SIG-M5 treated with dmso at 0.1 percent for 504 hours (cell line): Measurements from ENCODE around the gene TFPI.
A peak's percentile ranks its signal among the peaks of the same experiment; 100 is the strongest.

ENCODE experiments used
- DNase-seq: peaks from one replicate; lab custom pipeline; 2025; ENCODE audit not compliant: unreplicated experiment; lab: John Stamatoyannopoulos, UW

TFPI gene

DNA sequence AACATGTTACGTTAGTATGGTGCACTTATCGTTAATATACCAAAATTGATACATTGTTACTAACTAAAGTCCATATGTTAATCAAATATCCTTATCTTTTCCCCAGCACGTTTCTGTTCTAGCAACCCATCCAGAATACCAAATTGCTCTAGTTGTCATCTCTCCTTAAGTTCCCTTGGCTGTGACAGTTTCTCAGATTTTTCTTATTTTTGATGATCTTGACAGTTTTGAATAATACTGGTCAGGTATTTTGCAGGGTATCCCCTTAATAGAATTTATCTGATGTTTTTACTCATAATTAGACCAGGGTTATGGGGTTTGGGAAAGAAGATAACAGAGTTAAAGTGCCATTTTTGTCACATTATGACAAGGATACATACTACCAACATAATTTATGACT is 47.8 kb downstream of the TFPI start:
- DNase-seq, result no peak

DNA sequence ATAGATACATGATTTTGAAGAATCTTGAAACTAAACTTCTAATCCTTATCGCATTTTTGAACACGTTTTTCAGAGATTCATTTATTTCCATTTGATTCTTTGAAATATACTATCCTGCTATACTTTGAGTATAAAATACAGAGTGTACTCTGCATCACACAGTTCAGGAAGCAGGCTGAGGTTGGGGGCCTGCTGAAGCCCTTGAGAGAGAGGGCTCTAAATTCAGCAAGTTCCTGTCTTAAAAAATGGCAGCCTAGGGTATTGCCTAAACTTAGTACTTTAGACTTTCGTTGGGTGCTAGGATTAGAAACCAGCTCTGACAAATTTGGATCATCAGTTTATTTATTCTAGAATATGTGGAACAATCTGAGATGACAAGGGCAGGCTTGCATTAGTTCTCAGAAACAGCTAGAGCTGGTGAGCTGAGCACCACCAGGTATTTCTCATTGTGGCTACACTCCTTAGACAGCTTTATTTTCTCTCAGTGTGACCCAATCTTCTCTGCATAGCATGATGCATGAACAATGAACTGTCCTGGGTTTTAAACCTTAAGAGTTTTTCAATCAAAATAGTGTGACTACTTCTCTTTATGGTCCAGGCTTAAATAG is 49.1 kb downstream of the TFPI start:
- DNase-seq, result no peak

- no peak for DNase-seq
Measured at GRCh38 chr2:187504312-187504921, 49.8 kb downstream of the TFPI start.

GRCh38 chr2:187503700-187504099 is 50.5 kb downstream of the TFPI start:
- DNase-seq, result no peak

DNA sequence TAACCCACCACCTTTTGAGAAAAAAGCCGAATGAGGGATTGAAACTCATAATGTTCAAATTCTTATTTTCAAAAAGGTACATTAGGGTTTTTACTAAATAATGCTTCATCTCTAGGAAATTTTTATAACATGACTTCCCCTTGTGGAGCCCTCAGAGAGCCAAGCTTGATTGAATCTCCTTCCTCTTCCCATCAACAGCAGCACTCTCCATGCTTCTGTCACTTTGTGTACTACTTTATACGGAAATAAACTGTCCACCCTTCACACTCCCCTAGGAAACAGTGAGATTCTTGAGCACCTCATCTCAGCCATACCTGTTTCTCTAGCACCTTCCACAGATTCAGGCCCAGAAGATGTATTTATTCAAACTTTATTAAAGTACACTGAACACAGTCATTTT is 51.8 kb downstream of the TFPI start:
- no peak for DNase-seq

- peak; percentile 54 for DNase-seq
Measured at GRCh38 chr2:187500585-187501359, 53.5 kb downstream of the TFPI start.

DNA sequence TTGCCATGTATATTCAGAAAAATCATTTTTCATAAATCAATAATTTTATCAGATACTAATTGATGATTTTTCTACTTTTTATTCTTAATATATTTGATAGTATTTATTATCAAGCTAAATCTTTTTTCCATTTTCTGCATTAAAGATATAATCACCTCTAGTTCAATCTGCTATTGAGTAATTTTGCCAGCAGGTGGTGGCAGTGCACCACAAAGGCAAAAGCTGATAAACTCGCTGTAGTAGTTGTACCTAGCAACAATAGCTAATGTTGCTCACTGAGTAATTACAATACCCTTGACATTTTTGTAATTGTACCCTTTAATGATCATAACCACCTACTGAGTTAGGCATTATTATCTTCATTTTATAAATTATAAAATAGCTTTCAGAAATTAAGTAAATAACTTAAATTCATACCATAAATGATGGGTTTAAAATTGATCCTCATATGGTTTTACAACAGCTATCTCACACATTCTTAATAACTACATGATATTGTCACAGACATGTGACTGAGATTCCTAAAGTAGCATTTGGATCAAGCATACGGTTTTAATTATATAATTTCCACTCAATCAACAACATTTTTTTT is 54.2 kb downstream of the TFPI start:
- DNase-seq, result peak; percentile 57

DNA sequence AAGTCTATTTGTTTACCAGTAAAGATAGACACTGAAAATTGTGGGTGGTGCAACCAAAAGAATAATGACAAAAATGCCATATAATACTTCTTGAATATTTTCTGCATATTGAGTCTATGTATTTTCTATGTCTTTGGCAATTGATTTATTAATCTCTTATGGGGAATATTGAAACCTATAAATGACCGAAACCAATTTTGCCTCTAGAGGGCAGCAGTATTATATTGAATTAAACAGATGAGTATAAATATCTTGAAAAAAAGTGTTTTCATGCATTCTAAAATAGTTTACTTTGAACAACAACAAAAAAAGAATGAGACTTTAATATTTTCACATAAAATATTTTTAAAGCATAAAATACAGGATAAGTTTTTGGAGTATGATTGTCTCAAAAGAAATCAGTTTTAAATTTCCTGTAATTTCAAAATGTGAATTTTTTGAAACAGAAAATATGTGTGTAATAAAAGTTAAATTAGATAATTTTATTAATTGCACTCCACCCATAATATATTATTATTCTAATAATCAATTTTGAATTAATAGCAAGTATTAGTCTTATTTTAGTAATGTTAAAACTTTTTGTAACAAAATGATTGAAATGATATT is 56.3 kb downstream of the TFPI start:
- no peak for DNase-seq

DNA sequence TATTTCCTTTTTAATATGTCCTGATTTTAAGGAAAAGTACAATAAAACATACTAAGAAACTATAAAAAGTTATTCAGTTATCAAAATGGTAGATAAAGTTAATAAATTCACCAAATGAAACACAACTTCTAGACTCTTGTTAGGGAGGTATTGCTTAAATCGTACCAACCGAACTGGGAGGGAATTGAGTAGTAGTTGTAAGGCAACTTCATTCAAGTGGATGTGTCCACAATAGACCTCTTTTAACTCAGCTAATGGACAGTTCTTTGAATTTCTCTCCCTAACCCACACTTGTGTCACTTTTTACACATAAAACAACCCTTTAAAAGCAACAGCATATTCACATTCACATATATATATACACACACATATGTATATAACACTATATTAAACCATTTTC is 57.1 kb downstream of the TFPI start:
- no peak for DNase-seq

DNA sequence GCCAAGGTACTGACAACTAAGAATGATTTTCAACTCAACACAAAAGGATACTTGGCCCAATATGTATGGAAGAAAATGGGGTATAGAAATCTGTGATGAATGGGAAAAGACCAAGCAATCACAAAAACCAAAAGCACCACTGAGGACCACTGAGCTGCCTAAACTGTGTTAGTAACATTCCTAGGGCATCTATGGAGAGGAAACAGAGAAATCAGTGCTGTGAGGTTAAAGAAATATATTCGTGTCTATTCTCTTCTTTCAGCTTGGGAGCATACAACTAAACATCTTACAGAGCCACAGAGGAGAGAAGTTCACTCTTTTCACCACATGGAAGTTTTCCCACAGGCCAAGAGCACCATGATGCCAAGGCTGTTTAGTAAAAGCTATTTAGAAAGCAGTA is 58.9 kb downstream of the TFPI start:
- DNase-seq, result no peak

DNA sequence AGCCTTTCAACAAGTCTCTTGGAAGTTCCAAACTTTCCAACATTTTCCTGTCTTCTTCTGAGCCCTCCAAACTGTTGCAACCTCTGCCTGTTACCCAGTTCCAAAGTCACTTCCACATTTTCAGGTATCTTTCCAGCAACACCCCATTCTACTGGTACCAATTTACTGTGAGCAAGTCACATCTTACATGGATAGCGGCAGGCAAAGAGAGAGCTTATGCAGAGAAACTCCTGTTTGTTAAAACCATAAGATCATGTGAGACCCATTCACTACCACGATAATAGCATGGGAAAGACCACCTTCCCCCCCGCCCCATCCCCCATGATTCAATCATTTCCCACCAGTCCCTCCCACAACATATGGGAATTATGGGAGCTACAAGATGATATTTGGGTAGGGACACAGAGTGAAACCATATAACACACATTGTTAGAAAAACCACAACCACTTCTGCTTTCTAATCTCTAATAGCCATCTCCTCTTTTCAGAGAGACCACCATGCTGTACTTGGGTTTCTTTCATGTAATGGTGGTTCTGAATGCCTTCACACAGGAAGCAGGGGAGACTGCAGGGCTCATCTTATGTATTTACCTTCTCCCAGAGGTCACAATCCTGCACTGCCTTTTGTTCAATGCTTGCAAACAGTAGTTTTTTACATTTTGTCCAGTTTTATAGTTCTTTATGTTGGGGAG is 60.2 kb downstream of the TFPI start:
- DNase-seq, result no peak

DNA sequence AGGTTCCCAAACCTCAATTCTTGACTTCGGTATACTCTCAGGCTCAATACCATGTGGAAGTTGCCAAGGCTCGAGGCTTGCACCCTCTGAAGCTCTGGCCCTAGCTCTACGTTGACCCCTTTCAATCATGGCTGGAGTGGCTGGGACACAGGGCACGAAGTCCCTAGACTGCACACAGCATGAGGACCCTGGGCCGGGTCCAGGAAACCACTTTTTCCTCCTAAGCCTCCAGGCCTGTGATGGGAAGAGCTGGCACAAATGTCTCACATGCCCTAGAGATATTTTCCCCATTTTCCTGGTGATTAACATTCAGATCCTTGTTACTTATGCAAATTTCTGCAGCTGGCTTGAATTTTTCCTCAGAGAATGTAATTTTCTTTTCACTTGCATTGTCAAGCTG is 61.1 kb downstream of the TFPI start:
- DNase-seq, result no peak

GRCh38 chr2:187486241-187486640 is 68.0 kb downstream of the TFPI start:
- no peak for DNase-seq

- no peak for DNase-seq
Measured at GRCh38 chr2:187485523-187485922, 68.7 kb downstream of the TFPI start.

GRCh38 chr2:187483537-187483936 is 70.7 kb downstream of the TFPI start:
- no peak for DNase-seq

DNA sequence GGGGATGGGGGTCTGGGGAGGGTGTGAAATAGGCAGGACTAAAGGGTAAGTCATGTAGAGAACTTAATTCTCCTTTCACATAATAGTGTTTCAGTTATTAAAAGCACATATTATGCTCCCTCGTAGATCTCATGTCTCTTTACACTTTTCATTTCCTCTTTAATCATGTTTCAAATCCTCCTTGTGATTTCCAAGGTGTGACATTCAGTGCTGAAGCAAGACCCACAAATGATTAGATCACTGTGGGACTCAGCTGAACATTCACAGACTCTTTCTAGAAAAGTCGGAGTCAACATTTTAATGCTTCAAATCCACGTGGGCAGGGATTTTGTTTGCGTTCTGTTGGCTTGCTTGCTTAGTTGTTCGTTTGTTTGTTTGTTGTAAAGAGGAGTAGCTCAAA is 71.4 kb downstream of the TFPI start:
- no peak for DNase-seq

DNA sequence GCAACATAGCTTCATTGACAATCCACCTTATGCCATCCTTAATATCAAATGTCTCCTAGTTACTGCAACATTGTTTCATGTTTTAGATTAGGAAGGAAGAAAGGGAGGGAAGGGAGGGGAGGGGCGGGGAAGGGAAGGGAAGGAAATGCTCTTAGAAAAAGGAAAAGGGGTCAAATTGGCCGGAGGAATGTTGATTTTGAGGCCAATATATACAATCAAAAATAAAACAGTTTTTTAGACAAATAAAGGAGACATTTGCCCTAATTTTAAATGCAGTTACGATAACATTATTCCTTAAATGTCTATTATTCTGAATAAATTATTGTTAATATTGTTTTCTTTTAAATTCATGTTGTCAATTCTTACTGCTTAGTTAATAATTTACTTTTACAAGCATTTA is 72.7 kb downstream of the TFPI start:
- no peak for DNase-seq

GRCh38 chr2:187478719-187479118 is 75.5 kb downstream of the TFPI start:
- no peak for DNase-seq

DNA sequence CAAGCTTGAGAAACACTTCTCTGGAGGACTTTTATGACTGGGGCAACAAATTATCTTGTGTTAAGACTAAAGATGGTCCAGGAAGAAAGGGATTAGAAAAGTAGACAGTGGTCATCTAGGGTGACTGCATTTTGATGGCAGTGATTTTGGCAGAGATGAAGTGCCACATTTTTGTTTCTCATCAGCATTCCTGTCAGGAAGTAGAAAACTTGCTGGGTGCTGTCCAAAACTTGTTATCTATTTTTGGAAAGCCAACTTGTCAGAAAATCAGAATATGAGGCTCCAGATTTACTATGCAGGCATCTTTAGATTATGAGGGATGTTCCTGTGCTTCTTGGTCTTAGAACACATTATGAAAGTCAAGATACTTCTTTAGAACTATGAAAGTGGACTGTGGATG is 77.2 kb downstream of the TFPI start:
- no peak for DNase-seq

GRCh38 chr2:187475499-187476248 is 78.6 kb downstream of the TFPI start:
- DNase-seq, result peak; percentile 86
